CD4-positive, CD25-positive, alpha-beta regulatory T cell (primary cell): ENCODE data around the gene CEPT1. TPM values are rescaled to one million over a fixed set of nuclear protein-coding genes. Genes with fewer than 3 reads are reported as not detected.
A peak's percentile ranks its signal among the peaks of the same experiment; 100 is the strongest.

Experiments
- ATAC-seq, 2 donors: fragments of 150-1000 bp; cut with Tn5 transposase; one replicate each; pipeline ENCODE4 v1.10.0; 2021; ENCODE audit warnings: low read depth in 2 of 2, moderate number of reproducible peaks in 2 of 2, moderate library complexity in 1 of 2
- DNase-seq, 3 donors: peaks; one replicate each; pipeline versions ENCODE4 v3.0.0 to v3.0.0-alpha.2; 2012 to 2022; ENCODE audit warnings: mixed read lengths in 1 of 3
- H3K27ac ChIP-seq: one replicate; pipeline ENCODE4 v1.7.0; 2013; ENCODE audit warnings: mild to moderate bottlenecking, low read length; ENCODE audit not compliant: insufficient read depth, poor library complexity, severe bottlenecking
- H3K27me3 ChIP-seq: one replicate; pipeline ENCODE4 v1.7.0; 2013; ENCODE audit warnings: low read length; ENCODE audit not compliant: control insufficient read depth, insufficient read depth
- H3K36me3 ChIP-seq: one replicate; pipeline ENCODE4 v1.7.0; 2013; ENCODE audit warnings: mild to moderate bottlenecking, low read length, moderate library complexity; ENCODE audit not compliant: control insufficient read depth, insufficient read depth
- H3K4me1 ChIP-seq: 2 replicates; pipeline ENCODE4 v1.7.0; 2013; ENCODE audit warnings: mild to moderate bottlenecking, low read length; ENCODE audit not compliant: insufficient read depth, control insufficient read depth, poor library complexity, severe bottlenecking
- H3K4me3 ChIP-seq: one replicate; pipeline ENCODE4 v1.7.0; 2013; ENCODE audit warnings: low read depth, mild to moderate bottlenecking, low read length, moderate library complexity
- H3K9me3 ChIP-seq, 2 experiments: 1 replicate in 1 of 2; 2 replicates in 1 of 2; pipeline ENCODE4 v1.7.0; 2013; ENCODE audit warnings: low read length in 2 of 2, mild to moderate bottlenecking in 1 of 2, moderate library complexity in 1 of 2; ENCODE audit not compliant: control insufficient read depth in 2 of 2
- H3K27ac Mint-ChIP-seq, 3 donors: one replicate each; pipeline ENCODE4 v1.8.0; 2020 to 2022; ENCODE audit warnings: mild to moderate bottlenecking in 3 of 3, mixed read lengths in 3 of 3, moderate library complexity in 2 of 3
- H3K27me3 Mint-ChIP-seq: one replicate; pipeline ENCODE4 v1.8.0; 2022; ENCODE audit warnings: mild to moderate bottlenecking, mixed read lengths
- H3K36me3 Mint-ChIP-seq: one replicate; pipeline ENCODE4 v1.8.0; 2020; ENCODE audit warnings: mixed read lengths
- H3K4me1 Mint-ChIP-seq, 4 donors: one replicate each; pipeline ENCODE4 v1.8.0; 2020 to 2022; ENCODE audit warnings: mixed read lengths in 4 of 4, mild to moderate bottlenecking in 1 of 4
- H3K4me3 Mint-ChIP-seq, 4 donors: one replicate each; pipeline ENCODE4 v1.8.0; 2020 to 2022; ENCODE audit warnings: mild to moderate bottlenecking in 4 of 4, mixed read lengths in 4 of 4, moderate library complexity in 3 of 4
- H3K9me3 Mint-ChIP-seq, 7 donors: one replicate each; pipeline ENCODE4 v1.8.0; 2020 to 2022; ENCODE audit warnings: mixed read lengths in 7 of 7, mild to moderate bottlenecking in 3 of 7, moderate library complexity in 2 of 7
- polyA plus RNA-seq, 4 donors: library from polyadenylated mRNA; unstranded; fragments of 300-500 nt; fragmentation: Illumina TruSeq; gene quantifications; one replicate each; pipeline ENCODE4 v1.2.3, GENCODE V29; 2021
- total RNA-seq: library from RNA; stranded (reverse); gene quantifications from one replicate; pipeline ENCODE4 v1.2.3, GENCODE V29; 2022

The CEPT1 gene
- total and polyA plus RNA-seq, 5 donors from 2014 or later = 19.9 to 37.5 (median 22.7) TPM

DNA sequence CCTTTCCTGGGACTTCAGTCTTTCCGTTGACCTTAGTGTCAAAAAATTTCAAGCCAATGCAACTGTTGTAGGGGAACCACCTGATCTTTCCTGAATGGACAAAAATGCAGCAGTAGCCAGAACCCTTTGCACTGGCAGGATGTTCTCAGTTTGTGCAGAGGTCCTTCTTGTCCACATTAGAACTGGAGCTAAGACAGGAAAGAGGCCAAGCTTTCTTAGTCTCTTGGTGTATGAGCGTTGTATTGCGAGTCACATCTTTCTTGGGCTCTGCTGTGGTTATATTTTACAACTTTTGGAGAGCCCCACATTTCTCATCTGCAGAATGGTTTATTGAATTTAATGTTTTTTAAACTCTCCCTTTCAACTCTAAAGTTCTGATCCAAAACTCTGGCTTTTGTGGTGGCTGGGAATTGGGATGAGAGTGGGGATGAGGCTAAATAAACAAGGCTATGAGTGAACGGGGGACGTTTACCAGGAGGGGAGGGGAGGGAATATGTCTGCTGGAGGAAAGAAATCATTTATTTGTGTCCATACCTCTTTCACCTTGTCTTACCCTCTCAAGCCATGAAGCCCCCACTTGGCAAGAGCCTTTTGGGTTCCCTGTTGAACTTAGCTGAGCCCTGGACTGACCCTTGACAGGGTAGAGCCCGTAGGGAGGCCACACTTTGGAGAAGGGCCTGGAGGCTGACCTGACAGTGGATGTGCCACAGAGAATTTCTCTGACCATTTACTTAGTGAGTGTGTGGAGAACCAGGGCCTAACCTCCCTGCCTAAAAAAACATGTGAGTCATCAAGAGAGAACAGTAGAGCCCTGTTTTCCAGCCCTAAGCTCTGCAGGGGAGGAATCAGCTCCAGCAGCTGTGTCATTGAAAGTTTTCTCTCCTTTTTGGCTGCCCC lies 88.1 kb downstream of the CEPT1 start:
- Mint-ChIP-seq H3K27ac (peak overlapping the region; percentile 86 to 96 (median 91)), H3K27me3 (no peaks in the 10 kb centered on the region), H3K36me3 (peaks cover 4% of the 10 kb centered on the region), H3K4me1 (peaks cover 33 to 77% (median 51%) of the 10 kb centered on the region in 4 donors), H3K4me3 (peak overlapping the region; percentile 11 to 74 (median 40)), H3K9me3 (peaks cover 0 to 2% (median 0%) of the 10 kb centered on the region in 7 donors)
- peaks cover 58% of the 10 kb centered on the region for H3K4me1 ChIP-seq
- H3K4me3 ChIP-seq = no peak overlapping the region
- no peaks in the 10 kb centered on the region for H3K27me3 ChIP-seq
- H3K36me3 ChIP-seq = no peaks in the 10 kb centered on the region
- ATAC-seq = no peak
- DNase-seq = peak in 1 of 3 donors; percentile 28
- H3K27ac ChIP-seq = no peak overlapping the region
- H3K9me3 ChIP-seq = no peaks in the 10 kb centered on the region

DNA sequence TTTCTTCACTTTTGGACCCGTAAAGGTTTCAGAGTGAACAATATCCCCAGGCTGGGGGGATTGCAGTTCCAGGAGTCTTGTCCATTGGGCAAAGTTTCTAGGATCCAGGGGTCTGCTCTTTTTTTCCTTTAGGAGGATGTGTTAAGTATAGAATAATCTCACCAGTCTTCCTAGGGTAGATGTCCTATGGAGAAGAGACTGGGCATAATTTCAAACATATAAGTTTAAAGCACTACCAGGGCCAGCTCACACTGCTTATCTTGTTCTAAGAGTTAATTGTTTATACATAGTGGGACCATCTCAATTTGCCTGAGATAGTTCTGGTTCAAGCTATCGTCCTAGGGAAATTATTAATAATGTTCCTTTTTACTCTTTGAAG lies 88.7 kb downstream of the CEPT1 start:
- H3K27ac Mint-ChIP-seq = peak overlapping the region in 2 of 3 donors; percentile 86 to 91
- Histone ChIP-seq H3K9me3 (no peaks in the 10 kb centered on the region), H3K27ac (no peak overlapping the region), H3K4me1 (peaks cover 52% of the 10 kb centered on the region), H3K36me3 (no peaks in the 10 kb centered on the region), H3K4me3 (no peak overlapping the region), H3K27me3 (no peaks in the 10 kb centered on the region)
- DNase-seq (no peak), ATAC-seq (no peak)
- peaks cover 0 to 2% (median 0%) of the 10 kb centered on the region in 7 donors for H3K9me3 Mint-ChIP-seq
- H3K36me3 Mint-ChIP-seq = peaks cover 4% of the 10 kb centered on the region
- peak overlapping the region in 3 of 4 donors; percentile 10 to 74 (median 28) for H3K4me3 Mint-ChIP-seq
- H3K4me1 Mint-ChIP-seq = peaks cover 33 to 71% (median 46%) of the 10 kb centered on the region in 4 donors
- no peaks in the 10 kb centered on the region for H3K27me3 Mint-ChIP-seq

DNA sequence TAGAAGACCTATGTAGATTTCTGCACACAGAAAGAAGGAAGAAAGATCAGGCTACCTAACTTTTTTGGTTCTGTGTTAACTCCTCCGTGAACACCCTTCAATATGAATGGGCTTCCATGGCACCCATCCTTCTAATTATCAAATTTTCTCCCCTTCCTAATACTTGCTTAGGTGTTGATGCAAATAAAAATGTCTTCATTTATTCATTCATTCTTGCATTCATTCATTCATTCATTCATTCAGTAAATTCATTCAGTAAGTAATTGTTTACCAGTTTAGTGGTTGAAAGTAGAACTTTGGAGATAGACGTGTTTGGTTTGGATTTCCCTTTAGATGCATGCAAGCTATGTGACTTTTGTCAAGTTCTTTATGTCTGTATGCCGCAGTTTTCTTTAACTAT lies 92.1 kb downstream of the CEPT1 start:
- H3K36me3 ChIP-seq = no peaks in the 10 kb centered on the region
- DNase-seq (no peak), ATAC-seq (no peak)
- H3K27ac ChIP-seq = no peak overlapping the region
- Mint-ChIP-seq H3K36me3 (peaks cover 16% of the 10 kb centered on the region), H3K4me3 (no peak overlapping the region), H3K27ac (no peak overlapping the region), H3K27me3 (no peaks in the 10 kb centered on the region), H3K4me1 (peaks cover 12 to 49% (median 24%) of the 10 kb centered on the region in 4 donors), H3K9me3 (peaks cover 0 to 2% (median 0%) of the 10 kb centered on the region in 7 donors)
- H3K4me3 ChIP-seq = no peak overlapping the region
- H3K9me3 ChIP-seq = no peaks in the 10 kb centered on the region
- H3K4me1 ChIP-seq = peaks cover 25% of the 10 kb centered on the region
- H3K27me3 ChIP-seq = no peaks in the 10 kb centered on the region

DNA sequence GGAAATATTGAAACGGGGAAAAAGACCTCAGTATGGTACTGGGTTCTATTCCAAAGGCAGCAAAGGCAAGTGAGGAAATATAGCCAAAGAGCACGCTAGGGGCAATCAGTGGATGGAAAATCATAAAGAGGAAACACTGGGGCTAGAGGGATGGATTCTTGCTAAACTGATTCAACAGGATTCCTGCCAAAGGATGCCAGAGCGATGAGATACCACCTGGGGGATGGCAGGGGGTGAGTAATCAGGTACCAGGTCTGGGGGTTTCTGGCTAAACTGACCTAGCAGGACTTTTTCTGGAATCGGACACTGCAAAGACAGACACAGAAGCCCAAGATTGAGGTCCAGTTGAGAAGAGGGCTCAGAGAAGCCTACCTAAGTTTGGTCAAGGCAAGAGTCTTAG lies 94.2 kb downstream of the CEPT1 start:
- no peaks in the 10 kb centered on the region for H3K27me3 Mint-ChIP-seq
- Histone ChIP-seq H3K36me3 (no peaks in the 10 kb centered on the region), H3K27me3 (no peaks in the 10 kb centered on the region), H3K4me1 (peaks cover 9% of the 10 kb centered on the region), H3K27ac (no peak overlapping the region), H3K4me3 (no peak overlapping the region), H3K9me3 (no peaks in the 10 kb centered on the region)
- no peak for ATAC-seq
- no peak overlapping the region for H3K4me3 Mint-ChIP-seq
- no peak for DNase-seq
- no peak overlapping the region for H3K27ac Mint-ChIP-seq
- H3K36me3 Mint-ChIP-seq = peaks cover 28% of the 10 kb centered on the region
- H3K9me3 Mint-ChIP-seq = peaks cover 0 to 2% (median 0%) of the 10 kb centered on the region in 7 donors
- H3K4me1 Mint-ChIP-seq = peaks cover 7 to 28% (median 10%) of the 10 kb centered on the region in 4 donors

Other genes with a start within 250 kb of the CEPT1 start
- gene LRIF1, start 176.3 kb upstream of the CEPT1 start, total RNA-seq = 3.6 TPM
- gene LRIF1, start 176.3 kb upstream of the CEPT1 start, polyA plus RNA-seq = 10 to 100 TPM; 17.0 to 21.1 (median 18.5) TPM
- gene DRAM2, start 130 bp upstream of the CEPT1 start, total RNA-seq = 37.2 TPM
- 100 to 1,000 TPM in 1 of 4 donors, 10 to 100 TPM in 3; 86.7 to 112 (median 95.9) TPM for gene DRAM2, start 130 bp upstream of the CEPT1 start, polyA plus RNA-seq
- 83.8 TPM for gene DENND2D, start 60.4 kb downstream of the CEPT1 start, total RNA-seq
- gene DENND2D, start 60.4 kb downstream of the CEPT1 start, polyA plus RNA-seq = 100 to 1,000 TPM in 3 of 4 donors, 10 to 100 TPM in 1; 85.6 to 196 (median 119) TPM
- 5.0 TPM for gene CHI3L2, start 87.5 kb downstream of the CEPT1 start, total RNA-seq
- 10 to 100 TPM in 2 of 4 donors, 1 to 10 TPM in 2; 7.6 to 15.8 (median 12.5) TPM for gene CHI3L2, start 87.5 kb downstream of the CEPT1 start, polyA plus RNA-seq
- gene CHIA, start 150.6 kb downstream of the CEPT1 start, total RNA-seq = not detected
- gene CHIA, start 150.6 kb downstream of the CEPT1 start, polyA plus RNA-seq = not detected